Body of pancreas (tissue), 4 donors: ENCODE data around the gene IGSF23.

ENCODE experiments used
- POLR2A ChIP-seq, 3 donors: fragments of 450-650 bp; IDR thresholded peaks; one replicate each; pipeline ENCODE4 v1.6.1; 2016; ENCODE audit warnings: antibody characterized with exemption in 3 of 3, mild to moderate bottlenecking in 2 of 3
- TF ChIP-seq, protein P1 (sequence below), 7 experiments: fragments of 450-650 bp in 4 of 7; fragments of 200-600 bp in 3 of 7; sonication (generic) in 3 of 7; IDR thresholded peaks; one replicate each; pipeline ENCODE4 v1.5.1; 2016 to 2019; ENCODE audit warnings: antibody characterized with exemption in 7 of 7

DNA sequence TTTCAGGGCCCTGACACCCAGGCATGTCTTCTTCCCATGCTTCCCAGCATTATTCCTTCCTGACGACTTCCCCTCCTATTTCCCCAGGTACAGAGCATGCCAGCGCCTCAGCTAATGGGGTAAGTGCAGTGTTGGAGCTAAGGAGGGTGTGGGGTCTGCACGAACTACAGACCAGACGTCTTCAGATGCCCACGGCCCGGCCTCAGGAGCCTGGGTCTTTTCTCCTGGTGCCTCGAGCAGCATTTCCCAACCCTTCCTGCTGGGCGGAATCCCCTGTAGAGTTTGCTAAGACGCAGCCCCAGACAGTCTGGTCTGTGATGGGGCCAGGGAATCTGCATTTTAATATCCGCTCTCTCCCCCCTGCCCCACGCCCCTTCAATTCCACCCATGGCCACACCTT, 47.8 kb downstream of the IGSF23 start:
- TF ChIP-seq, protein P1, sequence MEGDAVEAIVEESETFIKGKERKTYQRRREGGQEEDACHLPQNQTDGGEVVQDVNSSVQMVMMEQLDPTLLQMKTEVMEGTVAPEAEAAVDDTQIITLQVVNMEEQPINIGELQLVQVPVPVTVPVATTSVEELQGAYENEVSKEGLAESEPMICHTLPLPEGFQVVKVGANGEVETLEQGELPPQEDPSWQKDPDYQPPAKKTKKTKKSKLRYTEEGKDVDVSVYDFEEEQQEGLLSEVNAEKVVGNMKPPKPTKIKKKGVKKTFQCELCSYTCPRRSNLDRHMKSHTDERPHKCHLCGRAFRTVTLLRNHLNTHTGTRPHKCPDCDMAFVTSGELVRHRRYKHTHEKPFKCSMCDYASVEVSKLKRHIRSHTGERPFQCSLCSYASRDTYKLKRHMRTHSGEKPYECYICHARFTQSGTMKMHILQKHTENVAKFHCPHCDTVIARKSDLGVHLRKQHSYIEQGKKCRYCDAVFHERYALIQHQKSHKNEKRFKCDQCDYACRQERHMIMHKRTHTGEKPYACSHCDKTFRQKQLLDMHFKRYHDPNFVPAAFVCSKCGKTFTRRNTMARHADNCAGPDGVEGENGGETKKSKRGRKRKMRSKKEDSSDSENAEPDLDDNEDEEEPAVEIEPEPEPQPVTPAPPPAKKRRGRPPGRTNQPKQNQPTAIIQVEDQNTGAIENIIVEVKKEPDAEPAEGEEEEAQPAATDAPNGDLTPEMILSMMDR (IDR thresholded peaks at IDR 0.05): no peak
- no peak for TF ChIP-seq POLR2A (IDR thresholded peaks at IDR 0.05)
